ENCODE data around the gene RAB2B.
A peak's percentile ranks its signal among the peaks of the same experiment; 100 is the strongest.

Gene RAB2B

DNA sequence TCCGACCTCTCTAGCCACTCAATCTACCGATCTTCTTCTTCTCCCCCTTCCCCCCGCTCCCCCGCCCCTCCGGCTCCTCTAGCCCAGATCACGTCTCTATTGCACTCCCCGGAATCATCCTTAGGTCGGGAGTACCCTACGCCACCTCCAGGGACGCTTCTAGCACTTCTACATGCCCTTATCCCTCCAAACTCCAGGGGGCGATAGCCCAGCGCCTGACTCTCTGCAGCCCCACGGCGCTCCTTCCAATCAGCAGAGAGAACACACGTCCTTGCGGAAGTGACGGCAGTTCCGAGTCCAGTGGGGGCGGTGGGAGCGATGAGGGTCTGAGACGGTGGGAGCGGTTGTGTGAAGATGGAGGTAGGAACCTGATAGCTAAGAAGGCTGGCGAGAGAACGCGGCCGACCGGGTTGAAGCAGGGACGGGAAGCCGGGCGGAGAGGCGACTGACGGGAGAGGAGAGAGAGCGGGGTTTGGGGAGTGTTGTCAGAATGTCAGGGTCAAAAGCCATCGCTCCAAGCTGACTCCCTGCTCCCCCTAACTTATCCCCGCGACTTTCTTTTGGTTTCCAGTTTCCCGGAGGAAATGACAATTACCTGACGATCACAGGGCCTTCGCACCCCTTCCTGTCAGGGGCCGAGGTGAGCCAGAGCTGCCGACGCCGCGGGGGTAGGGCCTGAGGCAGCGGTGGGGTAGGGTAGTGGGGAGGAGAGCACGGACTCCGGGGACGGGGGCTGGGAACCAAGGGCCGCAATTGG, at the start of gene RAB2B, which contains the start of gene TOX4:
RAB2B (minus strand) TSS at position 35 of the 757 bp plus-strand sequence. CDS start 87 bp downstream, outside the sequence.
TOX4 (plus strand) TSS at position 271 of the 757 bp plus-strand sequence; CDS start at position 355, 84 bp downstream.
- peak; percentile 98 for DNase-seq (ENCODE audit: low read depth)

GRCh38 chr14:21525962-21526671, 49.4 kb upstream of the RAB2B start, which contains the start of gene SALL2:
Gene SALL2, minus strand, starts transcription at chr14:21526346. Its CDS starts 219 bp downstream, at chr14:21526127.
- DNase-seq (ENCODE audit: low read depth): peak; percentile 82

DNA sequence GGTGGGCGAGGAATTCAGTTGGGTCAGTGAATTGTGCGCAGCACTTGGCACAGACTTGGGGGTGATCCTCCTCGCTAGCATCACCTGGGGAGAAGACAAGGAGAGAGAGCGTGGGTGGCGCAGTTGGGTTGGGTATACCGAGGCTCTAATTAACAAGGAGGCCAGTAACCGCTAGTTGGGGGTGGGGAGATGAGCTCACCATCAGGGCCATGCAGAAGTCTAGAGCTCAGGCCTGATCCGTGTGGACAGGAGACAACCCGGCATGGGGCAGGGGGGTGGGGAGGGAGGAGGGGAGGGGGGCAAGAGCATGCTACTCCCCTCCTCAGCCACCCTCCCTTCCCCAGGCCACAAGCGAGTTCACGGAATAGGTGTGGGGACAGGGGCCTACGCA, 48.8 kb upstream of the RAB2B start:
- DNase-seq (ENCODE audit: low read depth): peak; percentile 52

DNA sequence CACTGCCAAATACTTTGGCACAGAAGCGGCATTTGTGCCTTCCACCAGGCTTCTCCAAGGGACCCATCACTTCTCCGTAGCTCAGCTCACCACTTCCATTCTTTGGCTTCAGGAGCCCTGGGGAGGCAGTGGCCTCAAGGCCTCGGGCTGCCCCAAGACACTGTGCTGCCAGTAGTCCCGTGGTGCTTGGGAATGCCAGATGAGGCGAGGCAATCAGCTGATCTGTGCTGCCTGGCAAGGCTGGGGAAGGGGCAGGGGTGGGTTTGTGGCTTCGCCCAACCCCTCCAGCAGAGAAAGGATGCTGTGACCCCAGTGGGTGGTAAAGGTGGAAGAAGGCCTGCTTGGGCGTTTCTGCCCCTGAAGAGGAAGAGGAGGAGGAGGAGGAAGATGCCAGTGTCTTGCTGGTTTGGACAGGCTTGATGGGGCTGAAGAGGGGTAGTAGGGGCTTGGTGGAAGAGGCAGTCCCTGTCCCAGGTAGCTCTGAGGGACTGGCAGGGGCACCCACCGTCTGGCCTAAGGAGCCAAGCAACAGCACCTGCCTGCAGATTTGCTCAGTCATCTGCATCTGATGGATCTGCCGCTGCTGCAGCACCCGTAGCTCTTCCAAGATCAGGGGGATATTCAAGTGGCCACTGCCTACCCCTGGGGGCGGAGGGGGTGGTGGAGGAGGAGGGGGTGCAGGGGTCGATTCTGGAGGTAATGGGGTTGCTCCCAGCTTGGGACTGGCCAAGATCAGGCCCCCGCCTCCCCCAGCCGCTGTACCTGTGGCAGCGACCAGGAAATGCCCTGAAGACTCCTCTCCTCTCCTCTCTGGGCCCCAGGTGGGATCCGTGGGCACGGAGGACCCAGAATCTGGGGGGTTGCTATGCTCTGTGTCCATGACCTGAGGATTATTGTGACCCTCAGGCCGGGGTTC, 48.1 kb upstream of the RAB2B start:
- no peak for DNase-seq (ENCODE audit: low read depth)

DNA sequence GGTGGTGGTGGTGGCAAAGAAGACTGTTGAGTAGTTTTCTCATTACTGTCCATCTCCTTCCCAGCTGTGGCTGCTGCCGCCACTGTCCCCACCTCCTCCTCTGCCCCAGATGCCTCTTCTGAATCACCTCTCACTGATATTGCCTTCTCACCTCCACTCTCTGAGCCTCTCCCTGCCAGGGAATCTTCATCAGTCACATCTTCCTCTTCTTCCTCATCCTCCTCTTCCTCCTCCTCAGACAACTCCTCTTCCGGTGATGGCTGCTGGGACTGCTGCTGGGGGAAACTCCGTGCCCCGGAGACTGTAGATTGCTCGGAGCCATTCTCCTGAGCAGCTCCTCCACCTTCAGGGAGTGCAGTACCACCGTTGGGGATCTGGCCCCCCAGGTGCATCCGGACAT, 46.4 kb upstream of the RAB2B start:
- DNase-seq (ENCODE audit: low read depth): no peak

DNA sequence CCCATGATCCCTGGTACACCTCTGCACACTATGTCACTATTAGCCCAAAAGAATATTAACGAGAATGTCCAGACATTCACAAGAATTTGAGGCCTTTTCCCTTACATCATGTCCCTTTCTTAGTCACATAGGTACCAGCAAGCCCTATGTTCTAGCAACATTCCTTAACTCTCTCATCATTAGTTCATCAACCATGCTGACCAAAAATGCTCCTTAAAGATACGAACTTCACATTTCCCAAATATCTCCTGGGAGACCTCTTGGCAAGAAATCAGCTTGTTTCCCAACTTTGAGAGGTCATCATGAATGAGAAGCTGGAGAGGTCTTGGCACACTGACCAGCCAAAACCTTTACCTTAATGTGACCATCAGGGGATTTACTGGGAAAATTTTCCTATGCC, 44.7 kb upstream of the RAB2B start:
- peak; percentile 81 for DNase-seq (ENCODE audit: low read depth)

DNA sequence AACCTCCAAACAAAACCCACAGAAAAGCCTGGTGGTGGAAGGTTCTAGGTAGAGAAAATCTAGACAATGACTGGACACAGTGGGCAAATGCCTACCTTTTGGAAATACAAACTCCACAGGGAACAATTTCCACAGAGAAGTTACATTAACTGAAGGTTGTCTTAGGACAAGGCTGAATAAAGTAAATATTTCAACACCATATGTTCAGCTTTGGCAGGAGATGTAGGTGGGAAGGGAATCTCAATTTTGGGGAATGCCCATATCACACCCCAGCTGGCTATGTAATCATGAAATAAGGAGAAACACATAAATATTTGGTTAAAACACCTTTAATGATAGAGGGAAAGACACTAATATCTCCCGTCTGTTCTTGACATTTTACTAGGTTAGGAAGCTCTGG, 44.0 kb upstream of the RAB2B start:
- DNase-seq (ENCODE audit: low read depth): no peak

DNA sequence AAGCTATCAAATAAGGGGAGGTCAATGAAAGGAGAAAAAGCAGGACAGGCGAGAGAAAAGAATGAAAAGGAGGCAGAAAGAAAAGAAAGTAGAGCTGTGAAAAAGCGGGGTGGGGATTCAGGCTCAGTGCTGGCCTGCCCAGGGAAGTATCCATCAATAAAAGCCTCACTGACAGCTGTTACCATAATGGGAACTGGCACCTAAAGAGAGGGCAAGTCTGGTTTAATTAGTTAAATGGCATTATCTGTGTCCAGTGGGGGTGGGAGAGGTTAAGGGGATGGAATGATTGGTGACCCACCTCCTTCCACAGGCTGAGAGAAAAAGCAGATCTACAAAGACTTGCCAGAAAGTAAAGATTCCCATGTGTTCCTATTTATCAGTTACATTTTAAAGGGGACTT, 42.0 kb upstream of the RAB2B start:
- no peak for DNase-seq (ENCODE audit: low read depth)

DNA sequence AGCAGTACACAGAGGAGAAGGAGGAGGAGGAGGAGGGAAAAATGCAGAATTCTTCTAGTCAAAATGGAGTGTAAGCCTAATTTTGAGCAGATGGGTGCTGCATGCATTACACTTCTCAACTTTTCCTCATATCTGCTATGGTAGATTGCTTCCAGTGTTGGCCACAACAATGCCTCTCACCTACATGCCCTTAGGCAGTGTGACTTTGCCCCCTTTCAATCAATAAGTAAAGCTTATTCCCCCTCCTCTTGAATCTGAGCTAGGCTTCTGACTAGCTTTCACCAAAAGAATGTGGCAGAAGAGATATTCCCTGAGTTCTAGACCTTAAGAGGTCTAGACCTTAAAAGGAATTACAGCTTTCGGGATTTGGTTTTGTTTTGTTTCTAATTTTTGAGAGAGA, 37.6 kb upstream of the RAB2B start:
- no peak for DNase-seq (ENCODE audit: low read depth)

DNA sequence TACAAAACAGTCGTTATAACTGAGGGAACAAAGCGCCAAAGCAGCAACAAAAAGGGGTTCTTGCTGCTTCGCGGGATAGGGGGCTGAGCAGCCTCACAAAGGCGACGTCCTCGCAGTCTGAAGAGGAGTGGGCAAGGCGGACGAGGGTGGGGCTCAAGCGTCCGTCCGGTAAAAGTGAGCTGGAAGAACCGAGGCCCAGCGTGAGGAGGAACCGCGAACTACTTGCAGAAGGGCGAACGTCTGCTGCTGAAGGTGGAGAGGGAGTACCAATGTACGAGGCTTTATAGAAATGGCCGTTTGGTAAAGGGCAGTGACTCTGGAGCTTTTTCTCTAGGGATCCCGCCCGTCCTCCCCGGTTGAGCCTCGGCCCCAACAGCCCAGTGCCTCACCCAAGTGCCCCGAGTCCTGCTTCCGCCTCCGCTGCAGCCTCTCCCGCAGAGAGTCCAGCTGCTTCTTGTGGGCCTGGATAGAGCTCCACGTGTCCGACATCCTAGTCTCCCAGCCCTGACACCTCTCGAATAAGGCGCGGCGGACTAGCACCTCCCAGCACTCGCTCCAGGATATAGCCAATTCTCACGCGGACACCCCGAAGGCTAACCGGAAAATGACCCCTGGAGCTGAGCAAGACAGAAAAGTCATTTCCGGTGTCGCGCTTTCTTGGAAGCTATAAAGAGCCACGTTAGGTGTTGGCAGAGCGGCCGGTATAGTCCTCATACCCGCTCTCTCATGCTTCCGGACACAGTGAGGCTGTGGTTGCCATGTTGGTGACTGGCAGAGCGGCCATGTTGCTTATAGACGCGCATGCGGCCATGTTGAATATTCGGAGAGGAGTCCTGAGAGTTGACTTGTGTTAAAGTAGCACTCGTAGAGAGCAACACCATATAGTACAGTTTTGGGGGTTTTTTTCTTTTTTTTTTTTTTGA, 34.2 kb upstream of the RAB2B start, which contains the start of gene METTL3:
METTL3 (minus strand) TSS at position 606 of the 923 bp plus-strand sequence; CDS start at position 489, 117 bp downstream.
- peak; percentile 100 for DNase-seq (ENCODE audit: low read depth)

GRCh38 chr14:21509432-21510143, 32.8 kb upstream of the RAB2B start:
- DNase-seq (ENCODE audit: low read depth): no peak

DNA sequence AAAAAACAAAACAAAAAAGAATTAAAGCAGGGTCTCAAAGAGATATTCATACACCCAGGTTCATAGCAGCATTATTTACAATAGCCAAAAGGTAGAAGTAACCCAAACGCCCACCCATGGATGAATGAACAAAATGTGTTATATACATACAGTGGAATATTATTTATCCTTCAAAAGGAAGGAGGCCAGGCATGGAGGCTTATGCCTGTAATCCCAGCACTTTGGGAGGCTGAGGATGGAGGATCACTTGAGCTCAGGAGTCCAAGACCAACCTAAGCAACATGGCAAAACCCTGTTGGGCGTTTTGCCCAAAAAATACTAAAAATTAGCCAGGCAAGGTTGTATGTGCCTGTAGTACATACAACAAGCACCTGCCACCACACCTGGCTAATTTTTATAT, 29.8 kb upstream of the RAB2B start:
- no peak for DNase-seq (ENCODE audit: low read depth)

DNA sequence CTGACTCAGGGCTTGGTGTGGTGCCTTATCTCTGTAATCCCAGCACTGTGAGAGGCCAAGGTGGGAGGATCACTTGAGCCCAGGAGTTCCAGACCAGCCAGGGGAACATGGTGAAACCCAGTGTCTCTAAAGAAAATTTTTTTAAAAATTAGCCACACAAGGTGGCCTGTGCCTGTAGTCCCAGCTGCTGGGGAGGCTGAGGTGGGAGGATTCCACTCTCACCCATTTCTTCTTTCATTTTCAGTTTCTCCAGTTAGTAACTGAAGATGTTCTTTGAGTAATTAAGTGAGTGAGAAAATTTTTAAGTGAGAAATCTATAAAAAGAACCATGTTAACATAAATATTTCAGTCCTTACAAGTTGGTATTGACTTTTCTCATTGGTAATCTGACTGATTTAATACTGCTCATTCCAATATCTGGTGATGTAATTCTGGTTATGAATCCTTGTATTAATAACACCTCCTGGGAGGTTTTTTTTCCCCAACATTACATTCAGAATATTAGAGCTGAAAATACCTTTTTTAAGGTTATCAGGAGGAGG, 28.3 kb upstream of the RAB2B start:
- peak; percentile 40 for DNase-seq (ENCODE audit: low read depth)

DNA sequence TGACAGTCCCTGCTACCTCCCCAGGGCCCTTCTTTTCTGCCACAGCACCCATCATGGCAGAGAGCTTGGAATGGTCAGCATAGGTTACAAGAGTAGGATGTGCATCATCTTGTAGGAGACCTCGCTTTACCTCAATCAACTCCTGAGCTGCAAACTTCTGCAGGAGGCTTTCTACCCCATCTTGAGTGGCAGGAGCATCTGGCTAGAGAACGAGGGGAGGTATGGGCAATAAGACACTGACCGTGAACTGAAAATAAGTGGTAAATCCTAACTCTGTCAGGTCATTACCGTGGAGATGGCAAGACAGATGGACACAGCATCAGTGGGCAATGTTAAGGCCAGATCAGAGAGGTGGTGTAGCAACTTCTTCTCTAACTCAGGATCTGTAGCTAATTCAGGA, 26.6 kb upstream of the RAB2B start:
- no peak for DNase-seq (ENCODE audit: low read depth)

- DNase-seq (ENCODE audit: low read depth): no peak
Observed at GRCh38 chr14:21501568-21501967, 24.8 kb upstream of the RAB2B start.

- peak; percentile 42 for DNase-seq (ENCODE audit: low read depth)
Observed at GRCh38 chr14:21498540-21499526, 22.1 kb upstream of the RAB2B start.

- peak; percentile 79 for DNase-seq (ENCODE audit: low read depth)
Observed at GRCh38 chr14:21496453-21496852, 19.7 kb upstream of the RAB2B start.

DNA sequence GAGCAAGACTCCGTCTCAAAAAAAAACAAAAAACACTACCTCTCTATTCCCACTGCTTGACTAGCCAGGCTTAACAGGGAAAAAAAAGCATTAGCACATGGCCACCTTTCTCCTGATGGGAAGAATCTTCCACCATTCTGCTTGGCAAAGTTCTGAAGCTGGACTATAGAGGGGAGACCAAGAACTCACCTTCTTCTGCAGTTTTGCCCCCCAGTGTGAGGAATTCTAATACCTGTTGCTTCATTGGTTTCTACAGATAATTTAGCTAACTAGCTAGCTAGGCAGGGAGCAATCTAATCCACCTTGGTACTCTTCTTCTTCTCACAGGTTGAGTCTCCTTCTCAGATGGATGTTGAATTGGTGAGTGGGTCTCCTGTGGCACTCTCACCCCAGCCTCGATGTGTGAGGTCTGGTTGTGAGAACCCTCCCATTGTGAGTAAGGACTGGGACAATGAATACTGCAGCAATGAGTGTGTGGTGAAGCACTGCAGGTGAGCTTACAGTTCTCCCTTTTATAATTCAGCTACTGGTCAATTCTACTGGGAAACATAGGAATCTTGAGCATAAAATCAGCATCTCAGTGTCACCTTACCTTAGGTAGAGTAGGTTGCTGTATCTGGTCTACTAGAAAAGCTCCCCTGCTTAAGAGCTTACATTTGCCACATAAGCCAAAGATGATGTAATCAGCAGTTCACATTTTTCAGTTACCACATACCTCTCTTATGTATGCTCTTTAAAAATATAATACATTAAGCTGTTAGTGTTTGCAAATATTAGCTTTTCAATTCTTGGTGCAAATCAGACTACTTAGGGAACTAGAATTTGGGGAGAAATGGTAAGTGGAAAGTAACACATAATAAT, 18.4 kb upstream of the RAB2B start:
- peak; percentile 82 for DNase-seq (ENCODE audit: low read depth)

All from amniotic epithelial cell (primary cell).